ENCODE data around the gene DPP6. TPM values are rescaled to one million over a fixed set of nuclear protein-coding genes. Genes with fewer than 3 reads are reported as not detected.

Gene DPP6
- total and polyA plus RNA-seq, 2 donors (not counting 1 experiment from before 2014, with no cell fraction given), result not detected

DNA sequence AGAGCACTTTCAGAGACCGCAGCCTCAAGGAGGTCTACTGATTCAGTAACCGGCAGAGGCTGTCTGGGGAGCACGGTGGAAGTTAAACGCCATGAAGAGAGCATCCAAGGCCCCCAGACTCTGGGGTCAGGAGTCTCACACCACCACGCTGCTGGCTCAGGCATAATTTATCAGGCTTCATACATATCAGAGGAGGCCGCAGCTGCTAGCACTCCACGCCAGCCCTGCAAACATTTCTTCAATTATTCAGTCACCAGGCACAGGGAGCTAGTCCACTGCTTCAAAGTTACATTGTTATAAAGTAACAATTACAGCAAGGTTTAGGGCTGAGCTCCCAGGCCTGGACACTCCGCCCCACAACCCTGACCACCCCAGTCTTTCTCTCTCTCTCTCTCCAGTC lies 852.9 kb downstream of the DPP6 start:
- H2AFZ ChIP-seq (ENCODE audit: insufficient read depth, low read depth, low read length, poor library complexity, severe bottlenecking), result no peak overlapping the region
- Mint-ChIP-seq H3K27me3 (peaks cover 23% of the 10 kb centered on the region), H3K27ac (no peak overlapping the region), H3K4me1 (peaks cover 3% of the 10 kb centered on the region), H3K4me3 (no peak overlapping the region), H3K9me3 (ENCODE audit: insufficient read depth) (peaks cover 2% of the 10 kb centered on the region)
- no peaks in the 10 kb centered on the region for H3K27me3 ChIP-seq (replicated peaks in 1 of 4; ENCODE audit: control extremely low read depth in 1 of 4, control insufficient read depth in 3 of 4, insufficient read depth in 4 of 4, low read length in 3 of 4)
- no peak overlapping the region for H3K9ac ChIP-seq (ENCODE audit: low read length)
- WGBS (ENCODE audit: insufficient coverage), result 95% methylated on average over 8 of the region's 8 CpGs
- ChIA-PET POLR2A (no interaction called here), CTCF (interaction anchor here (1.3 kb wide), 1 partner anchor 9 kb away, joined by 3 read pairs; no protein-coding TSS in a partner anchor)
- H3K4me3 ChIP-seq (ENCODE audit: control extremely low read depth in 1 of 5, extremely low read depth in 1 of 5, insufficient read depth in 1 of 5, low read depth in 2 of 5, low read length in 4 of 5), result no peak overlapping the region
- peaks cover 0 to 7% (median 0%) of the 10 kb centered on the region in 3 donors for H3K9me3 ChIP-seq (ENCODE audit: control extremely low read depth in 1 of 3, control insufficient read depth in 2 of 3, insufficient read depth in 1 of 3, low read length in 2 of 3)
- no peak overlapping the region for H3K27ac ChIP-seq (ENCODE audit: low read length in 2 of 2)
- no peak for TF ChIP-seq EZH2 (IDR thresholded peaks at IDR 0.05; ENCODE audit: borderline replicate concordance, insufficient read depth, low read depth, low read length, poor library complexity, severe bottlenecking)
- TF ChIP-seq, protein P1, sequence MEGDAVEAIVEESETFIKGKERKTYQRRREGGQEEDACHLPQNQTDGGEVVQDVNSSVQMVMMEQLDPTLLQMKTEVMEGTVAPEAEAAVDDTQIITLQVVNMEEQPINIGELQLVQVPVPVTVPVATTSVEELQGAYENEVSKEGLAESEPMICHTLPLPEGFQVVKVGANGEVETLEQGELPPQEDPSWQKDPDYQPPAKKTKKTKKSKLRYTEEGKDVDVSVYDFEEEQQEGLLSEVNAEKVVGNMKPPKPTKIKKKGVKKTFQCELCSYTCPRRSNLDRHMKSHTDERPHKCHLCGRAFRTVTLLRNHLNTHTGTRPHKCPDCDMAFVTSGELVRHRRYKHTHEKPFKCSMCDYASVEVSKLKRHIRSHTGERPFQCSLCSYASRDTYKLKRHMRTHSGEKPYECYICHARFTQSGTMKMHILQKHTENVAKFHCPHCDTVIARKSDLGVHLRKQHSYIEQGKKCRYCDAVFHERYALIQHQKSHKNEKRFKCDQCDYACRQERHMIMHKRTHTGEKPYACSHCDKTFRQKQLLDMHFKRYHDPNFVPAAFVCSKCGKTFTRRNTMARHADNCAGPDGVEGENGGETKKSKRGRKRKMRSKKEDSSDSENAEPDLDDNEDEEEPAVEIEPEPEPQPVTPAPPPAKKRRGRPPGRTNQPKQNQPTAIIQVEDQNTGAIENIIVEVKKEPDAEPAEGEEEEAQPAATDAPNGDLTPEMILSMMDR (IDR thresholded peaks at IDR 0.05), result no peak
- ATAC-seq (ENCODE audit: low read depth), result no peak
- H3K36me3 ChIP-seq (replicated peaks in 1 of 2; ENCODE audit: control extremely low read depth in 1 of 2, control insufficient read depth in 1 of 2, extremely low read depth in 1 of 2, insufficient read depth in 2 of 2, low read length in 1 of 2), result no peaks in the 10 kb centered on the region
- no peak overlapping the region for H3K4me2 ChIP-seq (replicated peaks; ENCODE audit: low read depth, low read length, poor library complexity, severe bottlenecking)
- H4K20me1 ChIP-seq (ENCODE audit: control insufficient read depth, insufficient read depth, low read length, poor library complexity, severe bottlenecking), result no peaks in the 10 kb centered on the region
- intact Hi-C loops (cut with micrococcal nuclease), result no loop called here
- DNase-seq, result no peak
- H3K79me2 ChIP-seq (ENCODE audit: control insufficient read depth, insufficient read depth, low read length), result no peaks in the 10 kb centered on the region
- no peaks in the 10 kb centered on the region for H3K4me1 ChIP-seq (ENCODE audit: control insufficient read depth in 2 of 2, insufficient read depth in 2 of 2, low read length in 2 of 2)

DNA sequence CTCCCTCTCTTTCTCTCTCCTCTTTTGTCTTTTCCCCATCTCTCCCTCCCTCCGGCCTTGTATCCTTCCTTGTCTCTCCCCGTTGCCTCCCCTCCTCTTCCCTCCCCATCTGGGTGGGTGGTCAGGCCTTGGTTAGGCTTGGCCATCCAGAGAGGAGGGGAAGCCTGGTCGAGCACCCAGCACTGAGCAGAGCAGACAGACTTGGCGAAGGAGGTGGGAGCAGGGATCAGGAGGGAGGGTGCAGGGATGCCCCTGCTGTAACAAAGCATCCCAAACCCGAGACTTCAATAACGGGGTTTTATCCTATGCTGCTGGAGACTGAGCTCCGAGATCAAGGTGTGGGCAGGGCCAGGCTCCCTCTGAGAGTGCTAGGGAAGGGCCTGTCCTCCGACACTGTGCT lies 853.4 kb downstream of the DPP6 start:
- POLR2A ChIA-PET, result no interaction called here
- DNase-seq (no peak), ATAC-seq (ENCODE audit: low read depth) (no peak)
- Histone ChIP-seq H3K4me1 (ENCODE audit: control insufficient read depth in 2 of 2, insufficient read depth in 2 of 2, low read length in 2 of 2) (no peaks in the 10 kb centered on the region), H3K36me3 (replicated peaks in 1 of 2; ENCODE audit: control extremely low read depth in 1 of 2, control insufficient read depth in 1 of 2, extremely low read depth in 1 of 2, insufficient read depth in 2 of 2, low read length in 1 of 2) (no peaks in the 10 kb centered on the region), H3K9ac (ENCODE audit: low read length) (no peak overlapping the region), H3K27ac (ENCODE audit: low read length in 2 of 2) (no peak overlapping the region), H2AFZ (ENCODE audit: insufficient read depth, low read depth, low read length, poor library complexity, severe bottlenecking) (no peak overlapping the region), H3K79me2 (ENCODE audit: control insufficient read depth, insufficient read depth, low read length) (no peaks in the 10 kb centered on the region), H3K4me2 (replicated peaks; ENCODE audit: low read depth, low read length, poor library complexity, severe bottlenecking) (no peak overlapping the region), H3K4me3 (ENCODE audit: control extremely low read depth in 1 of 5, extremely low read depth in 1 of 5, insufficient read depth in 1 of 5, low read depth in 2 of 5, low read length in 4 of 5) (no peak overlapping the region), H3K9me3 (ENCODE audit: control extremely low read depth in 1 of 3, control insufficient read depth in 2 of 3, insufficient read depth in 1 of 3, low read length in 2 of 3) (peaks cover 0 to 8% (median 0%) of the 10 kb centered on the region in 3 donors), H4K20me1 (ENCODE audit: control insufficient read depth, insufficient read depth, low read length, poor library complexity, severe bottlenecking) (no peaks in the 10 kb centered on the region), H3K27me3 (replicated peaks in 1 of 4; ENCODE audit: control extremely low read depth in 1 of 4, control insufficient read depth in 3 of 4, insufficient read depth in 4 of 4, low read length in 3 of 4) (no peaks in the 10 kb centered on the region)
- peaks cover 3% of the 10 kb centered on the region for H3K4me1 Mint-ChIP-seq
- peaks cover 24% of the 10 kb centered on the region for H3K27me3 Mint-ChIP-seq
- TF ChIP-seq, protein P1 (IDR thresholded peaks at IDR 0.05), result no peak
- no peak for TF ChIP-seq EZH2 (IDR thresholded peaks at IDR 0.05; ENCODE audit: borderline replicate concordance, insufficient read depth, low read depth, low read length, poor library complexity, severe bottlenecking)
- CTCF ChIA-PET, result interaction anchor here (1.3 kb wide), 1 partner anchor 8 kb away, joined by 3 read pairs; no protein-coding TSS in a partner anchor
- H3K4me3 Mint-ChIP-seq, result no peak overlapping the region
- H3K27ac Mint-ChIP-seq, result no peak overlapping the region
- whole genome bisulfite sequencing (ENCODE audit: insufficient coverage), result 89% methylated on average over 5 of the region's 8 CpGs
- peaks cover 2% of the 10 kb centered on the region for H3K9me3 Mint-ChIP-seq (ENCODE audit: insufficient read depth)
- intact Hi-C loops (cut with micrococcal nuclease), result no loop called here

All from B cell (primary cell).